ENCODE results near the gene CDC42EP3.

DNA sequence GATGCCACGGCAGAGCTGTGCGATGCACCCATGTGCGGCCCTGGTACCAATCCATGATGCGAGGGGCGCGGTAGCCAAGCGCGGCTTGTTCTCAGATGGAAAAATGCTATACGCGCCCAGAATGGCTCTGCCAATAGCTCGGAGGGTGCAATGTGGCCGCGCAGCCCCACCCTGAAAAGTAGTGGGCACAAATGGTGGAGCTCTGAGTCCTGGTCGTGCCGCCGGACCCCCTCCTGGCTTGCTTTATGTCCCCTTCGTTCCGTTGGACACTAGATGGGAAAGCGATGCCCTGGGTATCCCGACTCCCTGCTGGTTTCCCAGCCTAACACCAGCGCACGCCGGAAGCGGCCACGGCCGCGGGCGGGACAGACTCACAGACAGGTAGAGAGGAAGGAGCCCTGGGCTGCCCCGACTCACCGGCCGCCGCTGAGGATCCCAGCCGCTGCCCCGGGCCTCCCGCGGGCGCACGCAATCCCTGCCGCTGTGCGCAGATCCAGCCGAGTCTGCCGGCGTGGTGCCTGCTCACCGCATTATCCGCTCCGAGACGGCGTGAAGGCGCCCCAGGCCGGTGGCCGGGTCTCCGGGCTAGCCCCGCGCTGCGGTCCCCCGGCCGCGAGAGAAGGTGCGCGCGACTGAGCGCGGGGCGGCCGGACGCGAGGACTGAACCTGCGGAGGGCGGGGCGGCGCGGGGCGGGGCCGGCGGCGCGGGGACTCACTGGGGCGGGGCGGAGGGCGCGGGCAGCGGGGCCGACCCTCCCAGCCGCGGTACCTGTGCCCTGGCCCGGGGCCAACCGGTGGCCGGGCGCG is at the start of gene CDC42EP3:
- TF ChIP-seq, protein P1, sequence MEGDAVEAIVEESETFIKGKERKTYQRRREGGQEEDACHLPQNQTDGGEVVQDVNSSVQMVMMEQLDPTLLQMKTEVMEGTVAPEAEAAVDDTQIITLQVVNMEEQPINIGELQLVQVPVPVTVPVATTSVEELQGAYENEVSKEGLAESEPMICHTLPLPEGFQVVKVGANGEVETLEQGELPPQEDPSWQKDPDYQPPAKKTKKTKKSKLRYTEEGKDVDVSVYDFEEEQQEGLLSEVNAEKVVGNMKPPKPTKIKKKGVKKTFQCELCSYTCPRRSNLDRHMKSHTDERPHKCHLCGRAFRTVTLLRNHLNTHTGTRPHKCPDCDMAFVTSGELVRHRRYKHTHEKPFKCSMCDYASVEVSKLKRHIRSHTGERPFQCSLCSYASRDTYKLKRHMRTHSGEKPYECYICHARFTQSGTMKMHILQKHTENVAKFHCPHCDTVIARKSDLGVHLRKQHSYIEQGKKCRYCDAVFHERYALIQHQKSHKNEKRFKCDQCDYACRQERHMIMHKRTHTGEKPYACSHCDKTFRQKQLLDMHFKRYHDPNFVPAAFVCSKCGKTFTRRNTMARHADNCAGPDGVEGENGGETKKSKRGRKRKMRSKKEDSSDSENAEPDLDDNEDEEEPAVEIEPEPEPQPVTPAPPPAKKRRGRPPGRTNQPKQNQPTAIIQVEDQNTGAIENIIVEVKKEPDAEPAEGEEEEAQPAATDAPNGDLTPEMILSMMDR (conservative IDR thresholded peaks at IDR 0.05; ENCODE audit: low read depth in 2 of 2), result no peak
- TF ChIP-seq POLR2AphosphoS5 (IDR thresholded peaks at IDR 0.05; ENCODE audit: low read depth) (peak; percentile 72), CREB1 (CRISPR knock-in tag; IDR thresholded peaks at IDR 0.05; ENCODE audit: low read depth) (no peak), ZNF114 (CRISPR knock-in tag; IDR thresholded peaks at IDR 0.05) (no peak), EZH2 (IDR thresholded peaks at IDR 0.05; ENCODE audit: low read depth, unreplicated experiment) (no peak), NANOG (IDR thresholded peaks at IDR 0.05; ENCODE audit: borderline replicate concordance) (no peak), EZH2phosphoT487 (IDR thresholded peaks at IDR 0.05; ENCODE audit: unreplicated experiment) (no peak), JUNB (IDR thresholded peaks at IDR 0.05; ENCODE audit: unreplicated experiment) (no peak)
- TF ChIP-seq, protein P2, sequence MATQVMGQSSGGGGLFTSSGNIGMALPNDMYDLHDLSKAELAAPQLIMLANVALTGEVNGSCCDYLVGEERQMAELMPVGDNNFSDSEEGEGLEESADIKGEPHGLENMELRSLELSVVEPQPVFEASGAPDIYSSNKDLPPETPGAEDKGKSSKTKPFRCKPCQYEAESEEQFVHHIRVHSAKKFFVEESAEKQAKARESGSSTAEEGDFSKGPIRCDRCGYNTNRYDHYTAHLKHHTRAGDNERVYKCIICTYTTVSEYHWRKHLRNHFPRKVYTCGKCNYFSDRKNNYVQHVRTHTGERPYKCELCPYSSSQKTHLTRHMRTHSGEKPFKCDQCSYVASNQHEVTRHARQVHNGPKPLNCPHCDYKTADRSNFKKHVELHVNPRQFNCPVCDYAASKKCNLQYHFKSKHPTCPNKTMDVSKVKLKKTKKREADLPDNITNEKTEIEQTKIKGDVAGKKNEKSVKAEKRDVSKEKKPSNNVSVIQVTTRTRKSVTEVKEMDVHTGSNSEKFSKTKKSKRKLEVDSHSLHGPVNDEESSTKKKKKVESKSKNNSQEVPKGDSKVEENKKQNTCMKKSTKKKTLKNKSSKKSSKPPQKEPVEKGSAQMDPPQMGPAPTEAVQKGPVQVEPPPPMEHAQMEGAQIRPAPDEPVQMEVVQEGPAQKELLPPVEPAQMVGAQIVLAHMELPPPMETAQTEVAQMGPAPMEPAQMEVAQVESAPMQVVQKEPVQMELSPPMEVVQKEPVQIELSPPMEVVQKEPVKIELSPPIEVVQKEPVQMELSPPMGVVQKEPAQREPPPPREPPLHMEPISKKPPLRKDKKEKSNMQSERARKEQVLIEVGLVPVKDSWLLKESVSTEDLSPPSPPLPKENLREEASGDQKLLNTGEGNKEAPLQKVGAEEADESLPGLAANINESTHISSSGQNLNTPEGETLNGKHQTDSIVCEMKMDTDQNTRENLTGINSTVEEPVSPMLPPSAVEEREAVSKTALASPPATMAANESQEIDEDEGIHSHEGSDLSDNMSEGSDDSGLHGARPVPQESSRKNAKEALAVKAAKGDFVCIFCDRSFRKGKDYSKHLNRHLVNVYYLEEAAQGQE (IDR thresholded peaks at IDR 0.05; ENCODE audit: unreplicated experiment), result no peak
